ENCODE results near the gene TCP11. TPM values are rescaled to one million over a fixed set of nuclear protein-coding genes. Genes with fewer than 3 reads are reported as not detected.

TCP11 gene
- total RNA-seq, 1 donor from 2014 or later, result not detected

DNA sequence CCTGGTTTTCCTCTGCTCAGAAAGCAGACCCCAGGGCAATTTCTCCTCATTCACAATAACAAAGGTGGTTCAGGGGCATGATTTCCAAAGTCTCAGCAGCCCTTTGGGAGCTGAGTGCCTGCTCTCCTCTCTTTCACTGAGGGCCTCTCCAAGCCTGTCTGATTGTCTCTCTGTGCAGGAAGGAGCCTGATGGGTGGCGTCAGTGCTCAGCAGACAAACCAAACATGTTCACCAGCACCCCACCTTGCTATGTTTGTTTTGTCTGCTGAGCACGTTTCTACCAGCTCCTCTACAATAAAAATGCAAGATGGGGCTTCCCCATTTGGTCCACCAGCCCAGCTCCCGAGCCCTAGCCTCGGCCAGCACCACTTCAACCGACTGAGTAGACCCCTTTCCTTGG lies 25.4 kb upstream of the TCP11 start:
- CTCF ChIA-PET, result interaction anchor here (0.7 kb wide), 1 partner anchor 75 kb away, joined by 3 read pairs; no protein-coding TSS in a partner anchor
- Mint-ChIP-seq H3K36me3 (ENCODE audit: low read depth) (no peaks in the 10 kb centered on the region), H3K27ac (no peak overlapping the region), H3K4me1 (no peaks in the 10 kb centered on the region), H3K9me3 (no peaks in the 10 kb centered on the region), H3K27me3 (peaks cover 15% of the 10 kb centered on the region), H3K4me3 (no peak overlapping the region)
- DNase-seq (no peak), ATAC-seq (ENCODE audit: low read depth) (no peak)
- intact Hi-C loops (cut with micrococcal nuclease), result no loop called here
- POLR2A ChIA-PET, result no interaction called here
- TF ChIP-seq, protein P1, sequence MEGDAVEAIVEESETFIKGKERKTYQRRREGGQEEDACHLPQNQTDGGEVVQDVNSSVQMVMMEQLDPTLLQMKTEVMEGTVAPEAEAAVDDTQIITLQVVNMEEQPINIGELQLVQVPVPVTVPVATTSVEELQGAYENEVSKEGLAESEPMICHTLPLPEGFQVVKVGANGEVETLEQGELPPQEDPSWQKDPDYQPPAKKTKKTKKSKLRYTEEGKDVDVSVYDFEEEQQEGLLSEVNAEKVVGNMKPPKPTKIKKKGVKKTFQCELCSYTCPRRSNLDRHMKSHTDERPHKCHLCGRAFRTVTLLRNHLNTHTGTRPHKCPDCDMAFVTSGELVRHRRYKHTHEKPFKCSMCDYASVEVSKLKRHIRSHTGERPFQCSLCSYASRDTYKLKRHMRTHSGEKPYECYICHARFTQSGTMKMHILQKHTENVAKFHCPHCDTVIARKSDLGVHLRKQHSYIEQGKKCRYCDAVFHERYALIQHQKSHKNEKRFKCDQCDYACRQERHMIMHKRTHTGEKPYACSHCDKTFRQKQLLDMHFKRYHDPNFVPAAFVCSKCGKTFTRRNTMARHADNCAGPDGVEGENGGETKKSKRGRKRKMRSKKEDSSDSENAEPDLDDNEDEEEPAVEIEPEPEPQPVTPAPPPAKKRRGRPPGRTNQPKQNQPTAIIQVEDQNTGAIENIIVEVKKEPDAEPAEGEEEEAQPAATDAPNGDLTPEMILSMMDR (IDR thresholded peaks at IDR 0.05), result no peak

DNA sequence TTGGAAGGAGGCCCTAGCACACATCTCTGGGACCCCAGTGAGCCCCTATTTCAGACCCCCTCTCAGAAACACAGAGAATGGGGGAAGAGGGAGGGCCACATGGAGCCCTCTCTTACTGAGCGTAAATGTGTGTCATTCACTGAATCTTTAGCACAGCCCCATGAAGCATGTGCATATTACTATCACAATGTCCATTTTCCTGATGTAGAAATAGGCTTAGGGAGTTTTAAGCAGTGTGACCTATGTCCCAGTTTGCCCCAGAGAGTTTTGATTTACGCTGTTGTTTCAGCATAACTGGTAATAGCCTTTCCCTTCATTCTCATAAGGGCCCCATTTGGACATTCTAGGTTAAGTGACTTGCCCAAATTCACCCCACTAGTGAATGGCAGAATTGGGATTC lies 25.0 kb upstream of the TCP11 start:
- intact Hi-C loops (cut with micrococcal nuclease), result no loop called here
- Mint-ChIP-seq H3K4me1 (no peaks in the 10 kb centered on the region), H3K27ac (no peak overlapping the region), H3K9me3 (no peaks in the 10 kb centered on the region), H3K36me3 (ENCODE audit: low read depth) (no peaks in the 10 kb centered on the region), H3K4me3 (no peak overlapping the region), H3K27me3 (peaks cover 17% of the 10 kb centered on the region)
- CTCF ChIA-PET, result no interaction called here
- TF ChIP-seq, protein P1 (IDR thresholded peaks at IDR 0.05), result no peak
- ATAC-seq (ENCODE audit: low read depth) (no peak), DNase-seq (no peak)
- POLR2A ChIA-PET, result no interaction called here

DNA sequence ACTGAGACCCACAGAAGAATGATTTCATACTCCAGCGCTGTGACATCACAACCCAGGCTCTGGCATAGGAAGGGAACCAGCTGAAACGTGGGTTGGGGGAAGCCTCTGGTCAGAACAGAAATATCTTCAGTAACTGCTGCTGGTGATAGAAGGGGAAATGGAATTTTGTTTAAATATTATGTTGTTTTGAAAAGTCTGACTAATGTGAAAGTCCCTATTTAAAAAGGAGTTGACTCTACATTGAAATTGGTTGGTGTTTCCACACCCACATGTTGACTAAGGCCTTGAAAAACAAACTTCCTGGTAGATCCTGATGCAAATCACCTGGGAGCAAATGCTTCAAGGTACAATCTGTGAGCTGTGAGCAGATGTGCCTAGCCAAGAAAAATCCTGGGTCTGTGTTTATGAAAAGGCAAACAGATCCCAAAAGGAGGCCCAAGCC lies 24.5 kb upstream of the TCP11 start:
- peaks cover 17% of the 10 kb centered on the region for H3K27me3 Mint-ChIP-seq
- H3K4me3 Mint-ChIP-seq, result no peak overlapping the region
- ATAC-seq (ENCODE audit: low read depth) (no peak), DNase-seq (no peak)
- CTCF ChIA-PET, result no interaction called here
- TF ChIP-seq, protein P1 (IDR thresholded peaks at IDR 0.05), result no peak
- H3K36me3 Mint-ChIP-seq (ENCODE audit: low read depth), result no peaks in the 10 kb centered on the region
- no peaks in the 10 kb centered on the region for H3K4me1 Mint-ChIP-seq
- intact Hi-C loops (cut with micrococcal nuclease), result no loop called here
- H3K27ac Mint-ChIP-seq, result no peak overlapping the region
- no peaks in the 10 kb centered on the region for H3K9me3 Mint-ChIP-seq
- POLR2A ChIA-PET, result no interaction called here

DNA sequence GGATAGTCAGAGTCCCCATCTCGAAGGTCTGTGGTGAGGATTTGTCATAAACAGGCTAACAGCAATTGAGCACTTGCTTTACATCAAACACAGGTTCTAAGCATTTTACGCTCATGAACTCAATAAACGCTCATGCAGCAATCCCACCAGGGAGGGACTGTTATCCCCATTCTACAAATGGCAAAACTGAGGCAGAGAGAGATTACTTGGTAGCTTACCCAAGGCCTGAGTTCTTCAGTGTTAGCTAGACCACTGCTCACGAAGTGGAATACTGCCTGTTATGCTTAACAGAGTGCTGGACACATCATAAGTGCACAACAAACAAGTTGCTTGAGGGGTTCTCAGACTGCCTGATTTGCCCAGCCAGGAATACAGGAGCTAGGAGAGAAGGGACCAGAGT lies 23.7 kb upstream of the TCP11 start:
- TF ChIP-seq, protein P1 (IDR thresholded peaks at IDR 0.05), result no peak
- no peak for ATAC-seq (ENCODE audit: low read depth)
- CTCF ChIA-PET, result no interaction called here
- intact Hi-C loops (cut with micrococcal nuclease), result no loop called here
- H3K4me1 Mint-ChIP-seq, result no peaks in the 10 kb centered on the region
- no peak overlapping the region for H3K27ac Mint-ChIP-seq
- DNase-seq, result no peak
- no peak overlapping the region for H3K4me3 Mint-ChIP-seq
- H3K9me3 Mint-ChIP-seq, result no peaks in the 10 kb centered on the region
- peaks cover 14% of the 10 kb centered on the region for H3K27me3 Mint-ChIP-seq
- H3K36me3 Mint-ChIP-seq (ENCODE audit: low read depth), result no peaks in the 10 kb centered on the region
- POLR2A ChIA-PET, result interaction anchor here (0.6 kb wide), 1 partner anchor 300 kb away, joined by 5 read pairs; no protein-coding TSS in a partner anchor

DNA sequence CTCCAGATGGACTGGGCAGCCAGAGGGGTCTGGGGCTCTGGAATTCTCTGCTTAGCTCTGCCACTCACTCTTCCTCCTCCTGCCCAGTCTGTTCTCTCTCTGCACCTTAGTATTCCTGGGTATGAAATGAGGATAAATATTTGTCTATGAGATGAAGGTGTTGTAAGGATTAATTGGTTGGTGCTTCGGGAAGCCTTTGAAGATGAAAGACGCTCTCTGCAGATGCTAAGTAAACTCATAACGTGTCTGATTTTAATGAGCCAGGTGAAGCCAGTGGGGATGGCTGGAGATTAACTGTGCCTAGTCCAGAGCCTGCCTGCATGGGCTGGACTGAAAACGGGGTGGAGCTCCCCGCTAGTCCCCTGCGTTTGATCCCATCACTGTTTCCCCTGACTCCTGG lies 23.1 kb upstream of the TCP11 start:
- ChIA-PET POLR2A (interaction anchor here (0.6 kb wide), 1 partner anchor 301 kb away, joined by 5 read pairs; no protein-coding TSS in a partner anchor), CTCF (no interaction called here)
- Mint-ChIP-seq H3K4me3 (no peak overlapping the region), H3K27me3 (peaks cover 14% of the 10 kb centered on the region), H3K27ac (no peak overlapping the region), H3K36me3 (ENCODE audit: low read depth) (no peaks in the 10 kb centered on the region), H3K4me1 (no peaks in the 10 kb centered on the region), H3K9me3 (no peaks in the 10 kb centered on the region)
- TF ChIP-seq, protein P1 (IDR thresholded peaks at IDR 0.05), result no peak
- ATAC-seq (ENCODE audit: low read depth) (no peak), DNase-seq (no peak)
- intact Hi-C loops (cut with micrococcal nuclease), result no loop called here

Data from activated B cell treated with CpG ODN at 0.5 μM for 24 hours (primary cell).